H9 (cell line): ENCODE results near the gene ROCK1. TPM values are rescaled to one million over a fixed set of nuclear protein-coding genes. Genes with fewer than 3 reads are reported as not detected.

Experiments
- DNase-seq: peaks from one replicate; pipeline ENCODE4 v3.0.0-alpha.2; 2017
- H2AFZ ChIP-seq: one replicate; pipeline ENCODE4 v1.6.1; 2013; ENCODE audit warnings: mild to moderate bottlenecking, low read length, control low read depth, moderate library complexity
- H2AK5ac ChIP-seq: 2 replicates; pipeline ENCODE4 v1.6.1; 2013; ENCODE audit warnings: low read length, control low read depth, mixed read lengths; ENCODE audit not compliant: insufficient read length
- H2BK120ac ChIP-seq: one replicate; pipeline ENCODE4 v1.6.1; 2013; ENCODE audit warnings: low read depth, mild to moderate bottlenecking, low read length, control low read depth, inconsistent platforms; ENCODE audit not compliant: poor library complexity, severe bottlenecking
- H2BK12ac ChIP-seq: 2 replicates; pipeline ENCODE4 v1.6.1; 2013; ENCODE audit warnings: low read length, control low read depth, mixed read lengths, low read depth; ENCODE audit not compliant: insufficient read length
- H2BK15ac ChIP-seq: 2 replicates; pipeline ENCODE4 v1.6.1; 2013; ENCODE audit warnings: low read depth, low read length, control low read depth
- H2BK20ac ChIP-seq: one replicate; pipeline ENCODE4 v1.6.1; 2013; ENCODE audit warnings: low read depth, mild to moderate bottlenecking, low read length, control low read depth, inconsistent platforms; ENCODE audit not compliant: poor library complexity, severe bottlenecking
- H2BK5ac ChIP-seq: 2 replicates; pipeline ENCODE4 v1.6.1; 2013; ENCODE audit warnings: low read length, control low read depth, mixed read lengths; ENCODE audit not compliant: insufficient read length
- H3K14ac ChIP-seq: 2 replicates; pipeline ENCODE4 v1.6.1; 2013; ENCODE audit warnings: low read length, control low read depth; ENCODE audit not compliant: insufficient read depth
- H3K18ac ChIP-seq: 2 replicates; pipeline ENCODE4 v1.6.1; 2013; ENCODE audit warnings: low read depth, mild to moderate bottlenecking, mixed read lengths, low read length, control low read depth; ENCODE audit not compliant: insufficient read length
- H3K23ac ChIP-seq: 2 replicates; pipeline ENCODE4 v1.6.1; 2013; ENCODE audit warnings: low read length, control low read depth, mixed read lengths, low read depth; ENCODE audit not compliant: insufficient read length
- H3K23me2 ChIP-seq: 2 replicates; pipeline ENCODE4 v1.6.1; 2013; ENCODE audit warnings: low read depth, mild to moderate bottlenecking, mixed read lengths, low read length, control low read depth; ENCODE audit not compliant: insufficient read length, poor library complexity, severe bottlenecking
- H3K27ac ChIP-seq: 2 replicates; pipeline ENCODE4 v1.5.1; 2013; ENCODE audit warnings: low read length, control low read depth, mixed read lengths, low read depth; ENCODE audit not compliant: insufficient read length
- H3K27me3 ChIP-seq: 2 replicates; pipeline ENCODE4 v1.6.1; 2013; ENCODE audit warnings: low read length, control low read depth, inconsistent platforms; ENCODE audit not compliant: insufficient read depth
- H3K4ac ChIP-seq: 2 replicates; pipeline ENCODE4 v1.6.1; 2013; ENCODE audit warnings: low read depth, mild to moderate bottlenecking, control low read depth, inconsistent platforms, low read length, moderate library complexity
- H3K4me1 ChIP-seq: 2 replicates; pipeline ENCODE4 v1.6.1; 2013; ENCODE audit warnings: low read length, control low read depth, inconsistent platforms; ENCODE audit not compliant: insufficient read depth
- H3K4me2 ChIP-seq: 2 replicates; pipeline ENCODE4 v1.6.1; 2013; ENCODE audit warnings: low read length, control low read depth, mixed read lengths; ENCODE audit not compliant: insufficient read length, insufficient read depth
- H3K56ac ChIP-seq: 2 replicates; pipeline ENCODE4 v1.6.1; 2013; ENCODE audit warnings: low read depth, mild to moderate bottlenecking, mixed read lengths, low read length, control low read depth; ENCODE audit not compliant: insufficient read length
- H3K79me1 ChIP-seq: 2 replicates; pipeline ENCODE4 v1.6.1; 2013; ENCODE audit warnings: low read depth, mild to moderate bottlenecking, moderate library complexity, low read length, control low read depth, inconsistent platforms; ENCODE audit not compliant: insufficient read depth, poor library complexity, severe bottlenecking
- H3K79me2 ChIP-seq: 2 replicates; pipeline ENCODE4 v1.6.1; 2013; ENCODE audit warnings: low read length, control low read depth, inconsistent platforms; ENCODE audit not compliant: insufficient read depth
- H3K9ac ChIP-seq: 2 replicates; pipeline ENCODE4 v1.6.1; 2013; ENCODE audit warnings: low read length, control low read depth, mixed read lengths; ENCODE audit not compliant: insufficient read length; ENCODE audit errors: extremely low read depth
- H3K9me3 ChIP-seq: one replicate; pipeline ENCODE4 v1.6.1; 2013; ENCODE audit warnings: low read depth, low read length, inconsistent platforms; ENCODE audit not compliant: control insufficient read depth
- H3T11ph ChIP-seq: one replicate; pipeline ENCODE4 v1.6.1; 2013; ENCODE audit warnings: mild to moderate bottlenecking, low read length, control low read depth, inconsistent platforms
- H4K20me1 ChIP-seq: one replicate; pipeline ENCODE4 v1.6.1; 2013; ENCODE audit not compliant: control insufficient read depth, insufficient read length, insufficient read depth
- H4K5ac ChIP-seq: 2 replicates; pipeline ENCODE4 v1.6.1; 2013; ENCODE audit warnings: low read depth, mild to moderate bottlenecking, mixed read lengths, low read length, control low read depth; ENCODE audit not compliant: insufficient read length
- H4K8ac ChIP-seq: replicated peaks from 2 replicates; pipeline ENCODE4 v1.6.1; 2013; ENCODE audit warnings: low read length, control low read depth, mixed read lengths, low read depth; ENCODE audit not compliant: insufficient read length
- H4K91ac ChIP-seq: 2 replicates; pipeline ENCODE4 v1.6.1; 2013; ENCODE audit warnings: low read depth, mild to moderate bottlenecking, moderate library complexity, mixed read lengths, low read length, control low read depth; ENCODE audit not compliant: insufficient read length
- H3K27ac Mint-ChIP-seq, 3 experiments: 2 replicates in 2 of 3; 3 replicates in 1 of 3; pipeline ENCODE4 v1.8.0; 2020 to 2021; ENCODE audit warnings: mixed read lengths in 3 of 3, mild to moderate bottlenecking in 1 of 3, moderate library complexity in 1 of 3
- H3K27me3 Mint-ChIP-seq: 2 replicates; pipeline ENCODE4 v1.8.0; 2021; ENCODE audit warnings: low read depth, mild to moderate bottlenecking, moderate library complexity, mixed read lengths
- H3K36me3 Mint-ChIP-seq, 3 experiments: 2 replicates in 2 of 3; 3 replicates in 1 of 3; pipeline ENCODE4 v1.8.0; 2020 to 2021; ENCODE audit warnings: low read depth in 3 of 3, mixed read lengths in 3 of 3; ENCODE audit not compliant: insufficient read depth in 1 of 3
- H3K4me1 Mint-ChIP-seq, 2 experiments: 2 replicates each; pipeline ENCODE4 v1.8.0; 2020; ENCODE audit warnings: mixed read lengths in 2 of 2
- H3K4me3 Mint-ChIP-seq, 2 experiments: 2 replicates in 1 of 2; 3 replicates in 1 of 2; pipeline ENCODE4 v1.8.0; 2020 to 2021; ENCODE audit warnings: mild to moderate bottlenecking in 2 of 2, mixed read lengths in 2 of 2, moderate library complexity in 1 of 2
- H3K9me3 Mint-ChIP-seq, 2 experiments: 2 replicates in 1 of 2; 3 replicates in 1 of 2; pipeline ENCODE4 v1.8.0; 2020; ENCODE audit warnings: mild to moderate bottlenecking in 2 of 2, mixed read lengths in 2 of 2, moderate library complexity in 1 of 2
- CTCF ChIP-seq: fragments of 200-600 bp; sonication (generic); conservative IDR thresholded peaks from 3 replicates; pipeline ENCODE4 v1.8.0; 2021; ENCODE audit warnings: antibody characterized with exemption, mild to moderate bottlenecking
- WGBS: extraction: QIAGEN DNeasy Blood & Tissue Kit; methylation state at CpG from one replicate; pipeline ENCODE4 v1.1.7; 2013; ENCODE audit warnings: missing lambda C conversion rate, low lambda C conversion rate, mixed read lengths; ENCODE audit not compliant: insufficient read length; ENCODE audit errors: extremely low coverage; 5-methylcytosine and 5-hydroxymethylcytosine counted together
- total RNA-seq: library from RNA; stranded (reverse); gene quantifications from 2 replicates; pipeline ENCODE4 v1.2.1, GENCODE V29; 2021

ROCK1 gene
- total RNA-seq, 1 experiment from 2014 or later = 38.2 TPM

- Histone ChIP-seq H2BK12ac (no peak overlapping the region), H3K27ac (no peak overlapping the region), H3K79me1 (peaks cover 6% of the 10 kb centered on the region), H3K4ac (no peak overlapping the region), H3T11ph (no peak overlapping the region), H3K14ac (no peak overlapping the region), H3K18ac (no peak overlapping the region), H3K27me3 (no peaks in the 10 kb centered on the region), H2BK5ac (no peak overlapping the region), H2BK120ac (no peak overlapping the region), H3K79me2 (peaks cover 24% of the 10 kb centered on the region; the same call in 1 of the 2 replicates), H2AK5ac (no peak overlapping the region), H3K23me2 (no peaks in the 10 kb centered on the region), H4K5ac (no peak overlapping the region), H3K23ac (no peak overlapping the region), H3K4me1 (no peaks in the 10 kb centered on the region), H2BK20ac (no peak overlapping the region), H3K4me2 (no peak overlapping the region), H3K9ac (no peak overlapping the region), H2BK15ac (no peak overlapping the region), H3K56ac (no peak overlapping the region), H4K20me1 (no peaks in the 10 kb centered on the region), H4K8ac (no peak overlapping the region), H2AFZ (no peak overlapping the region), H4K91ac (no peak overlapping the region), H3K9me3 (no peaks in the 10 kb centered on the region)
- peaks cover 16 to 31% of the 10 kb centered on the region in 2 experiments for H3K9me3 Mint-ChIP-seq
- peaks cover 10 to 37% (median 24%) of the 10 kb centered on the region in 3 experiments for H3K36me3 Mint-ChIP-seq
- no peak overlapping the region for H3K27ac Mint-ChIP-seq
- TF ChIP-seq CTCF = no peak
- no peak for DNase-seq
- no peak overlapping the region for H3K4me3 Mint-ChIP-seq
- WGBS = no CpG with 5 or more reads among the region's 3 CpGs
- no peaks in the 10 kb centered on the region for H3K27me3 Mint-ChIP-seq
- H3K4me1 Mint-ChIP-seq = peaks cover 2 to 4% of the 10 kb centered on the region in 2 experiments; a peak in 2 of 4 replicates
These were observed 27.0 kb downstream of the ROCK1 start for GRCh38 chr18:21084511-21085078.
